Measurements from ENCODE around the gene OR5AS1.
"Not testable (repeated sequence)": the region's sequence is repeated elsewhere in the genome, so short reads cannot be mapped to it uniquely, and the experiment has no call there.

The OR5AS1 gene

DNA sequence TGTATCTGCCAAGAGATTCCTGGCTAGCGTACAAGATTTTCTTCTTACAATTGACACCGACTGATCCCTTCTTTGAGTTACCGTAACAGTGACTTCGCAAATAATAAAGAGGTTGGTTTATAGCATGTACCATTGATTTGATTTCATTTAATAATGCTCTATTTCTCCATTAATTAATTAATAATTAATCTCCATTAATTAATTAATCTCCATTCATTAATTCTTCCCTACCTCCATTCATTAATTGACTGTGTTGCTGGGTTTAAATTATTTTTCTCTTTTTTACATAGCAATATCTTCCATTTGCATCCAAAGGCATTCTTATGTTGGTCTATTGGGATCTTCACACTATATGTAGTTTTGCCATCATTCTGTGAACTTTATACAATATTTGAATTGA is 21.0 kb downstream of the OR5AS1 start:
- no peak overlapping the region for H3K4me3 ChIP-seq (ENCODE audit: low read depth, low read length)

DNA sequence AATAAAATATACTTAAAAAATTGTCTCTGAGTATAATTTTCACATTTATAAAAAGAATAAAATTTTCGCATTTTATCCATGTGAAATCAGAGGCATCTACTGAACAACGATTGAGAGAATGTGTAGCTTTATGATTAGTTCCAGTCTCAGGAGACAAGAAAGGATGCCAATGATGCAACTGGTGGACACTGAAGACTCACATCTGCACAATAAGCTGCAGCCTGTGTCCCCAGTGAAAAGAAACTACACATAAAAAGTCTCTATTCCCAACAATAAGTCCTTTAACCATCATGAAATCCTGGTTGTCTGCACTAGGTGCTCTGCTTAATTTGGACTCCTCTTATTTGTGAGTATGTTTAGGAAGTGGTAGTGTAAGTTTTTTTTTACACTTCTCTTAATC is 22.0 kb downstream of the OR5AS1 start:
- H3K27me3 ChIP-seq (ENCODE audit: control insufficient read depth, insufficient read depth, low read length): no peaks in the 10 kb centered on the region
- H3K4me3 ChIP-seq (ENCODE audit: low read depth, low read length): no peak overlapping the region
- no peak overlapping the region for H3K9ac ChIP-seq
- H3K79me2 ChIP-seq: no peaks in the 10 kb centered on the region
- no peaks in the 10 kb centered on the region for H3K9me3 ChIP-seq (ENCODE audit: control insufficient read depth, low read length)
- no peak overlapping the region for H3K27ac ChIP-seq
- TF ChIP-seq, protein P1, sequence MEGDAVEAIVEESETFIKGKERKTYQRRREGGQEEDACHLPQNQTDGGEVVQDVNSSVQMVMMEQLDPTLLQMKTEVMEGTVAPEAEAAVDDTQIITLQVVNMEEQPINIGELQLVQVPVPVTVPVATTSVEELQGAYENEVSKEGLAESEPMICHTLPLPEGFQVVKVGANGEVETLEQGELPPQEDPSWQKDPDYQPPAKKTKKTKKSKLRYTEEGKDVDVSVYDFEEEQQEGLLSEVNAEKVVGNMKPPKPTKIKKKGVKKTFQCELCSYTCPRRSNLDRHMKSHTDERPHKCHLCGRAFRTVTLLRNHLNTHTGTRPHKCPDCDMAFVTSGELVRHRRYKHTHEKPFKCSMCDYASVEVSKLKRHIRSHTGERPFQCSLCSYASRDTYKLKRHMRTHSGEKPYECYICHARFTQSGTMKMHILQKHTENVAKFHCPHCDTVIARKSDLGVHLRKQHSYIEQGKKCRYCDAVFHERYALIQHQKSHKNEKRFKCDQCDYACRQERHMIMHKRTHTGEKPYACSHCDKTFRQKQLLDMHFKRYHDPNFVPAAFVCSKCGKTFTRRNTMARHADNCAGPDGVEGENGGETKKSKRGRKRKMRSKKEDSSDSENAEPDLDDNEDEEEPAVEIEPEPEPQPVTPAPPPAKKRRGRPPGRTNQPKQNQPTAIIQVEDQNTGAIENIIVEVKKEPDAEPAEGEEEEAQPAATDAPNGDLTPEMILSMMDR (IDR thresholded peaks at IDR 0.05): no peak
- no peaks in the 10 kb centered on the region for H3K36me3 ChIP-seq (ENCODE audit: control insufficient read depth, insufficient read depth, low read length)
- no peak overlapping the region for H3K4me2 ChIP-seq (ENCODE audit: low read length)
- H2AFZ ChIP-seq: no peak overlapping the region
- H3K4me1 ChIP-seq: no peaks in the 10 kb centered on the region

More for the DNA sequence above, 21.0 kb downstream of the OR5AS1 start:
- Histone ChIP-seq H3K9ac (no peak overlapping the region), H3K27me3 (ENCODE audit: control insufficient read depth, insufficient read depth, low read length) (no peaks in the 10 kb centered on the region), H3K4me2 (ENCODE audit: low read length) (no peak overlapping the region), H3K36me3 (ENCODE audit: control insufficient read depth, insufficient read depth, low read length) (no peaks in the 10 kb centered on the region), H2AFZ (no peak overlapping the region), H3K4me1 (no peaks in the 10 kb centered on the region), H3K9me3 (ENCODE audit: control insufficient read depth, low read length) (no peaks in the 10 kb centered on the region), H3K79me2 (no peaks in the 10 kb centered on the region), H3K27ac (no peak overlapping the region)
- TF ChIP-seq, protein P1 (IDR thresholded peaks at IDR 0.05): no peak

DNA sequence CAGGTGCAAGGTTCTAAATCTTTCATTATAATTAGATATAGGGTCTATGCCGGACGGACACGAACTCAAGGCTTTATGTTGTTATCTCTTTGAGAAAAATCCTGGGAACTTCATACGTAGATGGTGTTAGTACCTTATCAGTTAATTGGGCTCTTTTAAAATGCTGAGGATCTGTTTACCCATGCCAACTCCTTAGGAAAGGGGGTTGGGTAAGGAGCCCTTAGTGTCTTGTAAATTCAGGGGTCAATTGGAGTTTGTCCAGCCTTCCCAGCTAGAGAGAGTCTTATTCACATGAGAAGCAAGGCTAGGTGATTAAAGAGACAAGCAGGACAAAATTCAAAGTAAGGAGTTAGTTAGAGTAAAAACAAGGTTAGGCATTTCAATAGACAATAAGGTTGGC is 28.9 kb downstream of the OR5AS1 start:
- H3K27me3 ChIP-seq (ENCODE audit: control insufficient read depth, insufficient read depth, low read length); H3K4me2 ChIP-seq (ENCODE audit: low read length); H3K9ac ChIP-seq; H2AFZ ChIP-seq; H3K9me3 ChIP-seq (ENCODE audit: control insufficient read depth, low read length); H3K27ac ChIP-seq; H3K79me2 ChIP-seq; H3K36me3 ChIP-seq (ENCODE audit: control insufficient read depth, insufficient read depth, low read length); H3K4me1 ChIP-seq; H3K4me3 ChIP-seq (ENCODE audit: low read depth, low read length): not testable (repeated sequence)

DNA sequence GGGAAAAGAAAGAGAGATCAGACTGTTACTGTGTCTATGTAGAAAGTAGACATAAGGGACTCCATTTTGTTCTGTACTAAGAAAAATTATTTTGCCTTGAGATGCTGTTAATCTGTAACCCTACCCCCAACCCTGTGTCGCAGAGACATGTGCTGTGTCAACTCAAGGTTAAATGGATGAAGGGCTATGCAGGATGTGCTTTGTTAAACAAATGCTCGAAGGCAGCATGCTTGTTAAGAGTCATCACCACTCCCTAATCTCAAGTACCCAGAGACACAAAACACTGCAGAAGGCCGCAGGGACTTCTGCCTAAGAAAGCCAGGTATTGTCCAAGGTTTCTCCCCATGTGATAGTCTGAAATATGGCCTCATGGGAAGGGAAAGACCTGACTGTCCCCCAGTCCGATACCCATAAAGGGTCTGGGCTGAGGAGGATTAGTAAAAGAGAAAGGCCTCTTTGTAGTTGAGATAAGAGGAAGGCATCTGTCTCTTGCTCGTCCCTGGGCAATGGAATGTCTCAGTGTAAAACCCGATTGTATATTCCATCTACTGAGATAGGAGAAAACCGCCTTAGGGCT is 30.3 kb downstream of the OR5AS1 start:
- not testable (repeated sequence) for H2AFZ ChIP-seq; H3K4me2 ChIP-seq (ENCODE audit: low read length); H3K4me1 ChIP-seq; H3K9ac ChIP-seq; H3K27ac ChIP-seq; H3K4me3 ChIP-seq (ENCODE audit: low read depth, low read length); H3K9me3 ChIP-seq (ENCODE audit: control insufficient read depth, low read length); H3K27me3 ChIP-seq (ENCODE audit: control insufficient read depth, insufficient read depth, low read length); H3K79me2 ChIP-seq; H3K36me3 ChIP-seq (ENCODE audit: control insufficient read depth, insufficient read depth, low read length)

DNA sequence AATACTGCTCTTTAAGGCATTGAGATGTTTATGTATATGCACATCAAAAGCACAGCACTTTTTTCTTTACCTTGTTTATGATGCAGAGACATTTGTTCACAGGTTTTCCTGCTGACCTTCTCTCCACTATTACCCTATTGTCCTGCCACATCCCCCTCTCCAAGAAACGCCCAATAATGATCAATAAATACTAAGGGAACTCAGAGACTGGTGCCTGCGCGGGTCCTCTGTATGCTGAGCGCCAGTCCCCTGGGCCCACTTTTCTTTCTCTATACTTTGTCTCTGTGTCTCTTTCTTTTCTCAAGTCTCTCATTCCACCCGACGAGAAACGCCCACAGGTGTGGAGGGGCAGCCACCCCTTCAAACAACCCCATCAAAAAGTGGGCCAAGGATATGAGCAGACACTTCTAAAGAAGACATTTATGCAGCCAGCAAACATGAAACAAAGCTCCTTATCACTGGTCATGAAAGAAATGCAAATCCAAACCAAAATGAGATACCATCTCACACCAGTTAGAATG is 30.9 kb downstream of the OR5AS1 start:
- H3K27me3 ChIP-seq (ENCODE audit: control insufficient read depth, insufficient read depth, low read length); H3K36me3 ChIP-seq (ENCODE audit: control insufficient read depth, insufficient read depth, low read length); H3K4me1 ChIP-seq; H3K79me2 ChIP-seq; H3K27ac ChIP-seq; H3K4me2 ChIP-seq (ENCODE audit: low read length); H3K9ac ChIP-seq; H2AFZ ChIP-seq; H3K4me3 ChIP-seq (ENCODE audit: low read depth, low read length); H3K9me3 ChIP-seq (ENCODE audit: control insufficient read depth, low read length): not testable (repeated sequence)

DNA sequence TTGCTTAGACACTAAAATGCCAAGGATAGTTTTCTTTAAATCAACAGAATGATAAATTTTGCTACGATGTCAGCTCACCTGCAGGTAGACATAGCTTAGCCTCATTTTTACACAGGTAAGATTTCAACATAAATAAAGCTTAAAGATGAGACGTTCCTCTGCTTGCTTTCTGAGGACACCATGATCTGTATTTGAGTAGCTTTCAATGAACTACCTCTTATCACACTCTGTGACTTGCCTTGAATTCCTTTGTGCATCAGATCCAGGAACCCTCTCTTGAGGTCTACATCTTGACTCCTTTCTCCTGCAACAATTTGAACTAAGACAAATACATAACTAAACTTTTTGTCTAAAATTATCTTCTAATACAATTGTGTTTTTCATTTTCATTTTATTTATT is 39.5 kb downstream of the OR5AS1 start:
- Histone ChIP-seq H3K4me1 (no peaks in the 10 kb centered on the region), H3K4me2 (ENCODE audit: low read length) (no peak overlapping the region), H3K79me2 (no peaks in the 10 kb centered on the region), H3K4me3 (ENCODE audit: low read depth, low read length) (no peak overlapping the region), H3K27me3 (ENCODE audit: control insufficient read depth, insufficient read depth, low read length) (no peaks in the 10 kb centered on the region), H3K36me3 (ENCODE audit: control insufficient read depth, insufficient read depth, low read length) (no peaks in the 10 kb centered on the region), H2AFZ (no peak overlapping the region), H3K9me3 (ENCODE audit: control insufficient read depth, low read length) (no peaks in the 10 kb centered on the region), H3K9ac (no peak overlapping the region), H3K27ac (no peak overlapping the region)
- TF ChIP-seq, protein P1 (IDR thresholded peaks at IDR 0.05): no peak
